ENCODE measurements around the gene PAK1IP1.

PAK1IP1 gene, protein sequence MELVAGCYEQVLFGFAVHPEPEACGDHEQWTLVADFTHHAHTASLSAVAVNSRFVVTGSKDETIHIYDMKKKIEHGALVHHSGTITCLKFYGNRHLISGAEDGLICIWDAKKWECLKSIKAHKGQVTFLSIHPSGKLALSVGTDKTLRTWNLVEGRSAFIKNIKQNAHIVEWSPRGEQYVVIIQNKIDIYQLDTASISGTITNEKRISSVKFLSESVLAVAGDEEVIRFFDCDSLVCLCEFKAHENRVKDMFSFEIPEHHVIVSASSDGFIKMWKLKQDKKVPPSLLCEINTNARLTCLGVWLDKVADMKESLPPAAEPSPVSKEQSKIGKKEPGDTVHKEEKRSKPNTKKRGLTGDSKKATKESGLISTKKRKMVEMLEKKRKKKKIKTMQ

DNA sequence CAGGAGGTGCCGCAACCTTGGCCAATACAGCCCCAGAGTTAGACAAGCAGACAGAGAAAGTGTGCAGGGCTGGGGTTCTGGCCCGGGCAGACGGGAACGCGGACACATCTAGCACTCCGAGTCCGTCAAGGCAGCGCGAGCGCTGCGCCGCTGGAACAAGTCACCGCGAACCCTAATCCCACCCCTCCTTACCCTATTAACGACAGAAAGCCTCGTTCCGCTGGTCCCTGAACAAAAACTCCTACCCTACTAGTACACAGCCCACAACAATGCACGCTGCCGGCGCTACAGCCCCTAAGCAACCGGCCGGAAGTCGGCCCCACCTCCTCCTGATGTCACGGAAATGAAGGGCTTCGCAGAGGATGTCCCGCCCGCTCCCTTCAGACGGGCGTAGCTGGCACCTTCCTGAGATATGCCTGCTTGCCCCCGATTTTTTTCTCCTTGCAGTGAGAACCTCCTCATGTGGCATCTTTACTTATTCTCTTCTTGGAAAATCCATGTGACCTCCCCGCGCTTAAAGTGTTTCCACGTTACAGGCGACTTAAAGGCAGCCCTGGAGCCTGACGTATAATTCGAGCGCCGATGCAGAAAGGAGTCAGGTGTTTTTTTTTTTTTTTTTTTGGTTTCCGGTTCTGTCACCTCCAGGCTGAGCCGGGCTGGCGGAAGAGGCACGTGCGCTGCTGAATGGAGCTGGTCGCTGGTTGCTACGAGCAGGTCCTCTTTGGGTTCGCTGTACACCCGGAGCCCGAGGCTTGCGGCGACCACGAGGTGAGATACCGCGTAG lies at the start of gene PAK1IP1, which contains the start of gene C6orf52:
Gene PAK1IP1, plus strand, starts transcription at position 671 of the 784 bp plus-strand sequence. Its CDS starts 14 bp downstream, at position 685.
Gene C6orf52, minus strand, starts transcription at position 315 of the 784 bp plus-strand sequence. CDS start 7,066 bp downstream, outside the sequence.
- TF ChIP-seq GATA3 (IDR thresholded peaks at IDR 0.05; ENCODE audit: low read depth, low read length), result no peak
- no peak for TF ChIP-seq GATA2 (IDR thresholded peaks at IDR 0.05; ENCODE audit: low read depth, low read length)

GRCh38 chr6:10655508-10656055 lies 39.2 kb upstream of the PAK1IP1 start:
- TF ChIP-seq GATA2 (IDR thresholded peaks at IDR 0.05; ENCODE audit: low read depth, low read length) (no peak), GATA3 (IDR thresholded peaks at IDR 0.05; ENCODE audit: low read depth, low read length) (no peak)

DNA sequence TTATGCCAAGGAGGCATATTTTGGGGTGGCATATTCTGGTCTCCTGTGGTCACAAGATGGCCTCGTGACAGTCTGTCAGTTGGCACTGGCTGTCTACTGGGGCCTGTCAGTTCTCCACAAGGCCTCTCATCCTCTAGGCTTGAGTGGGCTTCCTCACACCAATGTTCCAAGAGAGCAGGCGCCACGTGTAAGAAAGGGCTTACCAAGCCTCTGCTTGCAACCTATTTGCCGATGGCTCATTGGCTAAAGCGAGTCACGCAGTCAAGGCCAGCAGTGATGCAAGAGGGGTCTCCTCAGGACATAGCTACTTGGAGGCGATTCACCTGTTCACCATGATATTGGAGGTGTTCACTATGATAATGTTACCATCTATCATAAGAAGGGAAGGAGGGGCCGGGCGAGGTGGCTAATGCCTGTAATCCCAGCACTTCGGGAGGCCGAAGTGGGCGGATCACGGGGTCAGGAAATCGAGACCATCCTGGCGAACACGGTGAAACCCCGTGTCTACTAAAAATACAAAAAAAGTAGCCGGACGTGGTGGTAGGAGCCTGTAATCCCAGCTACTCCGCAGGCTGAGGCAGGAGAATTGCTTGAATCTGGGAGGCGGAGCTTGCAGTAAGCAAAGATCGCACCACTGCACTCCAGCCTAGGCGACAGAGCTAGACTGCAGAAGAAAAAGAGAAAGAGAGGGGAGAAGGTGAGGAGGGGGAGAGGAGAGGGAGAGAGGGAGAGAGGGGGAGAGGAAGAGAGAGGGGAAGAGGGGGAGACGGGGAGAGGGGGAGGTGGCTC lies 35.7 kb upstream of the PAK1IP1 start:
- TF ChIP-seq GATA2 (IDR thresholded peaks at IDR 0.05; ENCODE audit: low read depth, low read length), result no peak
- TF ChIP-seq GATA3 (IDR thresholded peaks at IDR 0.05; ENCODE audit: low read depth, low read length), result no peak

DNA sequence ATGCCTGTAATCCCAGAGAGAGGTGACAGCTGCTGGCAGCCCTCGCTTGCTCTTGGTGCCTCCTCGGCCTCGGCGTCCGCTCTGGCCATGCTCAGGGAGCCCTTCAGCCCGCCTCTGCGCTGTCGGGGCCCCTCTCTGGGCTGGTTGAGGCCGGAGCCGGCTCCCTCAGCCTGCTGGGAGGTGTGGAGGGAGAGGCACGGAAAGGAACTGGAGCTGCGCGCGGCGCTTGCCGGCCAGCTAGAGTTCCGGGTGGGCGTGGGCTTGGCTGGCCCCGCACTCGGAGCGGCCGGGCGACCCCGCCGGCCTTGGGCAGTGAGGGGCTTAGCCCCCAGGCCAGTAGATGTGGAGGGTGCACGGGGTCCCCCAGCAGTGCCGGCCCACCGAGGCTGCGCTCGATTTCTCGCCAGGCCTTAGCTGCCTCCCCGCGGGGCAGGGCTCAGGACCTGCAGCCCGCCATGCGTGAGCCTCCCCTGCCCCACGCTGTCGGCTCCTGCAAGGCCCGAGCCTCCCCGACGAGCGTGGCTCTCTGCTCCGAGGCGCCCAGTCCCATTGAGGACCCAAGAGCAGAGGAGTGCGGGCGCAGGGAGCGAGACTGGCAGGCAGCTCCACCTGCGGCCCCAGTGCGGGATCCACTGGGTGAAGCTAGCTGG lies 34.9 kb upstream of the PAK1IP1 start:
- TF ChIP-seq GATA3 (IDR thresholded peaks at IDR 0.05; ENCODE audit: low read depth, low read length) (no peak), GATA2 (IDR thresholded peaks at IDR 0.05; ENCODE audit: low read depth, low read length) (no peak)

GRCh38 chr6:10662207-10662606 lies 32.6 kb upstream of the PAK1IP1 start:
- no peak for TF ChIP-seq GATA2 (IDR thresholded peaks at IDR 0.05; ENCODE audit: low read depth, low read length)
- TF ChIP-seq GATA3 (IDR thresholded peaks at IDR 0.05; ENCODE audit: low read depth, low read length), result no peak

- TF ChIP-seq GATA2 (IDR thresholded peaks at IDR 0.05; ENCODE audit: low read depth, low read length) (no peak), GATA3 (IDR thresholded peaks at IDR 0.05; ENCODE audit: low read depth, low read length) (no peak)
Measured at GRCh38 chr6:10662742-10663141, 32.0 kb upstream of the PAK1IP1 start.

- TF ChIP-seq GATA3 (IDR thresholded peaks at IDR 0.05; ENCODE audit: low read depth, low read length) (no peak), GATA2 (IDR thresholded peaks at IDR 0.05; ENCODE audit: low read depth, low read length) (no peak)
Measured at GRCh38 chr6:10668126-10668917, 26.4 kb upstream of the PAK1IP1 start.

GRCh38 chr6:10676403-10676802 lies 18.4 kb upstream of the PAK1IP1 start:
- TF ChIP-seq GATA3 (IDR thresholded peaks at IDR 0.05; ENCODE audit: low read depth, low read length) (no peak), GATA2 (IDR thresholded peaks at IDR 0.05; ENCODE audit: low read depth, low read length) (no peak)

GRCh38 chr6:10678456-10678855 lies 16.3 kb upstream of the PAK1IP1 start:
- TF ChIP-seq GATA2 (IDR thresholded peaks at IDR 0.05; ENCODE audit: low read depth, low read length), result no peak
- TF ChIP-seq GATA3 (IDR thresholded peaks at IDR 0.05; ENCODE audit: low read depth, low read length), result no peak

DNA sequence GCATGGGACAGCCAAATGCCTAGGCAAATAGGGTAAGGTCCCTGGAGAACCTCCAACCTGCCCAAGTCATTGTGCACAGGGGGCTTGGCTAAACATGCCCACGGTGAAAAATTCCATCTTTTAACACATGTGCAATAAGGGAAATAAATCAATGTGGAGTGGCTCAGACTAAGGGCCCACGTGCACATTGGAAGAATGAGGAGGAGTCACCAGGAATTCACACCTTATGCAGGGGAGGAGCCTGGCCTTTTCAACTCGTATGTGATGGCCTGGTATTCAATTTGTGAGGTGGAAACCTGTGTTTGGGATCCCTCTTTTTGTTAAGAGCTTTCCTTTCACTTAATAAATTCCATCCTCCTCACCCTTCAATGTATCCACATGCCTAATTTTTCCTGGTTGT lies 13.0 kb upstream of the PAK1IP1 start:
- TF ChIP-seq GATA3 (IDR thresholded peaks at IDR 0.05; ENCODE audit: low read depth, low read length) (no peak), GATA2 (IDR thresholded peaks at IDR 0.05; ENCODE audit: low read depth, low read length) (no peak)

- TF ChIP-seq GATA3 (IDR thresholded peaks at IDR 0.05; ENCODE audit: low read depth, low read length) (no peak), GATA2 (IDR thresholded peaks at IDR 0.05; ENCODE audit: low read depth, low read length) (no peak)
Measured at GRCh38 chr6:10682355-10682988, 12.3 kb upstream of the PAK1IP1 start.

- no peak for TF ChIP-seq GATA3 (IDR thresholded peaks at IDR 0.05; ENCODE audit: low read depth, low read length)
- no peak for TF ChIP-seq GATA2 (IDR thresholded peaks at IDR 0.05; ENCODE audit: low read depth, low read length)
Measured at GRCh38 chr6:10684618-10685017, 10.2 kb upstream of the PAK1IP1 start.

All from SH-SY5Y (cell line).